ENCODE data around the gene RNF152.
"Not testable (repeated sequence)": the region's sequence is repeated elsewhere in the genome, so short reads cannot be mapped to it uniquely, and the experiment has no call there.

The RNF152 gene

DNA sequence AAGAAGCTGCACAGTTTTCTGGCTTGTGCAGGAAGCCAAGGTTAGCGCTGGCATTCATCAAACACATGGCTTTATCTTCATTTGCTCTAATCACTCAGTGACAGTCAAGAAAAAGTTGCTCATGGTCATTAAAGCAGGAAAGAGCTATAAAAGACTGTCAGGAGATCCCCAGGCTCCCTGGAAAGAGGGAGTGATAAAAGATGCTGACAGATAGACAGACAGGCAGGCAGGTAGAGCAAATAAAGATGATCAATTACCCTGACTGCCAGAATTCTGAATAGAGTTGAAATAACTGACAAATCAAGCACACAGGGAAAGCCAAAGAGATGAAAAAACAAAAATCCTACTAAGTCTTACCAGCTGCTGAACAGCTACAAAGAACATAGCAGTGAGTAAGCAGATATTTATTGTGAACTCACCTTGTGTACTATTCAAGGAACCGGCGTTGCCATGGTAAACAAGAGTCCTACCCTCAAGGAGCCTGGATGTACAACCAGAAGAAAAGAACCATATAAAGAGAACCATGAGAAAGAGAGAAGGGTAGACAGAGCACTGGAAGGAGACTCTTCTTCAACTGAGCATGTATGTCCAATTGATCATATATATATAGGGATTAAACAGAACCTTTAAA lies 68.0 kb downstream of the RNF152 start:
- in situ Hi-C loops (cut with HindIII; ENCODE audit: low sequenced_read_pairs) = no loop called here

- in situ Hi-C loops (cut with HindIII; ENCODE audit: low sequenced_read_pairs) = no loop called here
Observed at GRCh38 chr18:61823595-61823994, 69.2 kb downstream of the RNF152 start.

DNA sequence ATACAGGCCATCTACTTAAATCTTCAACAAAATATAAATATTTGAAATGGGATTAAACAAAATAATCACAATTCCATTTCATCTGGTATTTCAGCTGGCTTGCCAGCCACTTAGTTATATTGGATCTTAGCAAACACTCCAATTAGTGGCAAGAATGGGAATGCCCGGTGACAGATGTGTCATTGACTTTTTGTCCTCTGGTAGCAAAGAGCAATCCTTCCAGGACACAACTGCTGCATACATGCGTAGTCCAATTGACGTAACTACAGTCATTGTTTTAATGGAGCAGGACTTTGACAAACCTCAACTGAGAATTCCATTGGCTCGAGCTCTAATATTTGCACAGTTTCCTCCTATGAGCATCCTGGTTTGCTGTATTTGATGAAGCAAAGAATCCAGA lies 69.9 kb downstream of the RNF152 start:
- in situ Hi-C loops (cut with HindIII; ENCODE audit: low sequenced_read_pairs) = no loop called here

GRCh38 chr18:61821748-61822147 lies 71.1 kb downstream of the RNF152 start:
- in situ Hi-C loops (cut with HindIII; ENCODE audit: low sequenced_read_pairs) = no loop called here

GRCh38 chr18:61820882-61821281 lies 71.9 kb downstream of the RNF152 start:
- in situ Hi-C loops (cut with HindIII; ENCODE audit: low sequenced_read_pairs) = no loop called here

GRCh38 chr18:61817086-61817485 lies 75.7 kb downstream of the RNF152 start:
- in situ Hi-C loops (cut with HindIII; ENCODE audit: low sequenced_read_pairs) = no loop called here

DNA sequence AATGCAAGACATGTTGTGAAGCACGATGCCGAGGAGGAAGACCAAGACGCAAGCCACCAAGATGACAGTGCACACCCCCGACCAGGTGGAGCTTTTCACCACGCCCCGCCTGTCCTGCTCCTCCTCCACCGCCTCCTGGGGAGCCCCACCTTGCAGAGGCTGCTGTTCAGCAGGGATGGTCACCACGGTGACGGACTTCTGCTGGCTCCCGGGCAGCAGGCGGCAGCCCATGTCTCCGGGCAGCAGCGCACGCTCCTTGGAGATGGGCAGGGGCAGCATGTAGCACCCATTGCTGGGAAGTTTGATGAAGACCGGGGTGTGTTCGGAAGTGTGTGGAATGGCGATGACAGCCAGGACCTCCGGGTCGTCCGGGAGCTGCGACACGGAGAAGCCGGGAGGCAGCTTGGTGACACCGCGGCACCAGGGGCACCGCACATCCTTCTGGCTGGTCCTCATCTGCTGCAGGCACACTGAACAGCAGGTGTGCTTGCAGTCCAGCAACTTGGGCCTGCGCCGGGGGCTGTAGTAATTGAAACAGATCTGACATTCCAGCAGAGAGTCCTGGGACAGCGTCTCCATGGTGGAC lies 76.8 kb downstream of the RNF152 start:
- in situ Hi-C loops (cut with HindIII; ENCODE audit: low sequenced_read_pairs) = no loop called here

DNA sequence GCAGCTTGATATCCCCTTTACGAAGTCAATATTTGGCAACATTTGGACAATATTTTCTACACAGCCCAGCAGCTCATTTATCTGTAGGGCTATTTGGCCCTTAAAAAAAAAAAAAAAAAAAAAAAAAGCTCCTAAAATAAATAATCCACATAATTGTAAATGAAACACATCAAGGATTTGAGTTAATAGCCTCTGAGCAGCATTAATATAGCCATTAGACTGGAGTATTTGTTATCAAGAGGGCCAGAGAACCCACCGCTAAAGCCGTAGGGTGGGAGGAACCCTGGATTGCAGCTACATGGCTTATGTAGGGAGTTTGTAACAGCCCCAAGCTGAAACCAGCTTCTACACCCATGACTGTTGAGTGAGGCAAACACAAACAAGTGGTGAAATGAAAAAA lies 84.5 kb downstream of the RNF152 start:
- in situ Hi-C loops (cut with HindIII; ENCODE audit: low sequenced_read_pairs) = no loop called here

GRCh38 chr18:61803393-61803792 lies 89.4 kb downstream of the RNF152 start:
- in situ Hi-C loops (cut with HindIII; ENCODE audit: low sequenced_read_pairs) = no loop called here

DNA sequence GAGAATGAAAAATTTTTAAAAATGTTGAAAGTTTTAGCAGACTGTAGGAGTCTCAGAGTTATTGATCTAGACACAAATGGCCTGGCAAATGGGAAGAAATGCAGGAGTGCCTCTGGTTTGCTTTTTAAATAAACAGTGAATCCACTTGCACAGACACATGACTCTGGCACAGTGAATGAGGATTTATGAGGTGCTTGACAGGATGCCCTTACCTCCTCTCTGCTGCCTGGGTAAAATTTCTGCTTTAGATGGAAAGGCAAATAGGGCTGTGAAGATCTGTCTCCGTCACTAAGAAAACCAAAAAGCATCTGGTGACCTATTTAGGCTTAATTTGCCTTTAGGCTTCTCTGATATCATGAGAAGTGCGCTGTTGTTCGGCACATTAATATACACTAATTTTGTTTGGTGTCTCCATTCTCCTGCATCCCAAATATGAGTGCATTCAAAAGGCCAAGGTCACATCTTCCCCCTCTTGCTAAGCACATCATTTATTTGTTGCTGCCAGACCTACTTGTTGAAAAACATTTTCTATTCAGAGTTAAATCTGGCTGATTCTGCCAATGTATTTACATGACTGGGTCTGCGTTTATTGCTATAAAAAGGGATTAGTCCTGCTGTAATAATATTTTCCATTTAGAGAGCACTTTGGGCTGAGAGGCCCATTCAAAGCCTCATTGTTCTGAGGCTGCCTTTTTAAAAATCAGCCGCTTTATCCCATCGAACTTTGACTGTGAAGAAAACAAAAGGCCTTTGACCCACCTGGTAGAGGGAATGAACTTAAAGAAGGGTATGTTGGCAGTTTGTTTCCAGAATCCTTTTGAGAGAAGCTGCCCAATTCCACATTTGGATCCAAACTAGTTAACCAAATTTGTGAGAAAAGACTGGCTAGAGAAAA lies 94.9 kb downstream of the RNF152 start:
- in situ Hi-C loops (cut with HindIII; ENCODE audit: low sequenced_read_pairs) = loop anchor here (5.0 kb wide), 2 partner anchors 36 to 84 kb away; no protein-coding TSS in a partner anchor

DNA sequence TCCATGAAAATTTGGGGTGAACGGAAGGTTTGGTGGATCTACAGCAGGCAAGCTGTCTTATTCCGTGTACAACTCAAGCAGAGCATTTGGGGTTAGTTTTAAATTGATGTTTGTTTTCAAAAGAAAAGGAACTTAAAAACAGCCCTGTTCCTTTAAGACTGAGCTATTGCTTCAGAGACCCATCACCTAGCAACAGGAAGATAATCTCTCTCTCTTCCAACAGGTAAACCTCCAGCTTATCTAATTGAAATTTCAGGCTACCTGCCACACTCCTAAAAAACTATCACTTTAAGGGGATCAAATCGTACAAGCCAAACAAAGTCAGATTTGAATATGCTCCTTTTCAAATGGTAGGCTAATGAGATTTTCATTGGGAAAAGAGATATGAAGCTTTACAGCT lies 101.8 kb downstream of the RNF152 start:
- in situ Hi-C loops (cut with HindIII; ENCODE audit: low sequenced_read_pairs) = no loop called here

- in situ Hi-C loops (cut with HindIII; ENCODE audit: low sequenced_read_pairs) = not testable (repeated sequence)
Observed at GRCh38 chr18:61787011-61787670, 105.7 kb downstream of the RNF152 start.

- in situ Hi-C loops (cut with HindIII; ENCODE audit: low sequenced_read_pairs) = no loop called here
Observed at GRCh38 chr18:61785588-61785987, 107.2 kb downstream of the RNF152 start.

DNA sequence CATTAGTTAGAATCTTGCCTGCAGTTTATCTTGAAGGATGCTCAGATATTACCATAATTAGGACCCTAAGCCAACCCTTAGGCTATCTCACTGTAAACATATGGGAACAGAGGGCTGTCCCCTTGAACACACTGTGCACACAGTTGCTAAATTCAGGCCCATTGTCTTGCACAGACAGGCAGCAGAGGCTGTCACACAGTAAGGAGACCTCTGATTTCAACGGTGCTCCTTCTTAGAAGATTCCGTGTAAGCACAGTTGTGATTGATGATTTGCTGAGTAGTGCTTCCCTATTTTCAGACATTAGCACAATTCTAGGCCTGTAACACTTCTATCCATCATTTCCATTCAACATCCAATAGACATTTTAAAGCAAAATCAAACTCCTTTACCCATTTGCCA lies 108.0 kb downstream of the RNF152 start:
- in situ Hi-C loops (cut with HindIII; ENCODE audit: low sequenced_read_pairs) = no loop called here

DNA sequence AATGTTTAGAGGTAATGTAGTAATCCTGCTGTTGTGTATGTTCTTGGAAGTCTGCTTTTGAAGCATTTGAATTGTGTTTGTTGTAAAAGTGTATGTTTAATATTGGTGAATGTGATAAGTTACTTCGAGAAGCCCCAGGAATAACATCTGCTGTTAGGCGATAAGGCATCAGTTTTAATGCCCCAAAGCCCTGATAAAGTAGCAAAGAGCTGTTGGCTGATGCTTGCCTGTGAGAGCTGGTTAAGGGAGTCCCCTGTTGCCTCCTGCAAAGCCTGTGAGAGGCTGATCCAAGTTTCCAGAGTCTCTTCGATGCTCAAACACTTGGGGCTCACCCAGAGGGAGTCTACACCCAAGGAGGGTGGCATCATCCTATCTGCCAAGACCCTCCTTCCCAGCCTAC lies 110.3 kb downstream of the RNF152 start:
- in situ Hi-C loops (cut with HindIII; ENCODE audit: low sequenced_read_pairs) = no loop called here

DNA sequence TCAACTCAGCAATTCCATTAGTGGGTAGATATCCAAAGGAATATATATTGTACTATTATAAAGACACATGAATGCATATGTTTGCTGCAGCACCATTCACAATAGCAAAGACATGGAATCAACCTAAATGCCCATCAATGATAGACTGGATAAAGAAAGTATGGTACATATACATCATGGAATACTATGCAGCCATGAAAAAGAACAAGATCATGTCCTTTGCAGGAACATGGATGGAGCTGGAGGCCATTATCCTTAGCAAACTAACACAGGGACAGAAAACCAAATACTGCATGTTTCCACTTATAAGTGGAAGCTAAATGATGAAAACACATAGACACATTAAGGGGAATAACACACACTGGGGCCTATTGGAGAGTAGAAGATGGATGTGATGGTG lies 116.6 kb downstream of the RNF152 start:
- in situ Hi-C loops (cut with HindIII; ENCODE audit: low sequenced_read_pairs) = not testable (repeated sequence)

- in situ Hi-C loops (cut with HindIII; ENCODE audit: low sequenced_read_pairs) = no loop called here
Observed at GRCh38 chr18:61774846-61775245, 118.0 kb downstream of the RNF152 start.

- in situ Hi-C loops (cut with HindIII; ENCODE audit: low sequenced_read_pairs) = no loop called here
Observed at GRCh38 chr18:61772293-61772848, 120.4 kb downstream of the RNF152 start.

- in situ Hi-C loops (cut with HindIII; ENCODE audit: low sequenced_read_pairs) = no loop called here
Observed at GRCh38 chr18:61771861-61772260, 120.9 kb downstream of the RNF152 start.

DNA sequence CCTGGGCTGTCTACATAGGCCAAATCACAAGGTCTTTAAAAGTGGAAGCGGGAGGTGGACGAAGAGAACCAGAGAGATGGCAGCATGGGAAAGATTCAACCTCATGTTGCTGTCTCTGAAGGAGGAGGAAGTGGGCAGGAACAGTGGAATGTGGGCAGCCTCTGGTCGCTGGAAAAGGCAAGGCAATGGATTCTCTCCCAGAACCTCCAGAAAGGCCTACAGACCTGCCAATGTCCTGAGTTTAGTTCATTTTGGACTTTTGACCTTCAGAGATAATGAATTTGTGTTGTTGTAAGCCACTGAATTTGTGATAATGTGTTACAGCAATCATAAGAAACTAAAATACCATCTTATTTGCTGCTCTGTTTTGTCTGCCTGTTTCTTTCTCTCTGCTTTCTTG lies 122.5 kb downstream of the RNF152 start:
- in situ Hi-C loops (cut with HindIII; ENCODE audit: low sequenced_read_pairs) = no loop called here

DNA sequence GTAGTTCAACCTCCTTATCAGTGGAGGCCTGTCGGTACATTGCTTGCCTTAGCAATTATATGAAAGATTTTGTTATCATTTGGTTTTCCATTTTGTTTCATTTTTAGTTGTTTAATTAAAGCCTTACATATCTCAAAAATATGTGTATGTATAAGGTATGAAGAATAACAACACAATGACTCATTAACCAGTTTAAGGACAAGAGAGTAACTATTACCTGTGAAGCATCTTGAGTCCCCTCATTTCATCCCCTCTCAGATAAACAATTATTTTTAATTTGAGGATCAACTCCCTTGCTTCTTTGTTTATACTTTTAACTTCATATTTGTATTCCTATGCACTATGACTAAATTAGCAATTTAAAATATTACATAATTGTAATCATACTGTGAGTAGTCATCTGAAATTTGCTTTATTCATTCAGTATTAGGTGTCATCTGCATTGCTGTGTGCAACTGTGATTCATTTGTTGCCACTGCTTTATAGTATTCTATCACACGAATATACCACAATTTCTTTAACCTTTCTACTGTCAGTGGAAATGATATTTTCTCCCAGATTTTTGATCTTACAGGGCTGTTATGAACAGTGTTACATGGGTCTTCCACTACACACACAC lies 126.4 kb downstream of the RNF152 start:
- in situ Hi-C loops (cut with HindIII; ENCODE audit: low sequenced_read_pairs) = no loop called here
